Natural killer cell treated with Interleukin-12 subunit alpha and Interleukin-12 subunit beta and Interleukin-15 and Interleukin-18, amount 100 ng/mL, for 72 hours (primary cell): ENCODE results near the gene GPR171. TPM values are rescaled to one million over a fixed set of nuclear protein-coding genes. Genes with fewer than 3 reads are reported as not detected.

Experiments used
- ATAC-seq, 2 donors: fragments of 150-1000 bp; cut with Tn5 transposase in 1 of 2; sonication (Bioruptor Pico), chemical (Tn5 transposase) in 1 of 2; 2 replicates each; pipeline ENCODE4 v1.10.0; 2021
- DNase-seq: peaks from one replicate; pipeline ENCODE4 v3.0.0; 2022; ENCODE audit warnings: low spot score
- H3K27ac Mint-ChIP-seq, 2 donors: 1 replicate in 1 of 2; 2 replicates in 1 of 2; pipeline ENCODE4 v1.8.0; 2022; ENCODE audit warnings: mixed read lengths in 2 of 2, mild to moderate bottlenecking in 1 of 2, moderate library complexity in 1 of 2
- H3K27me3 Mint-ChIP-seq, 2 donors: 1 replicate in 1 of 2; 2 replicates in 1 of 2; pipeline ENCODE4 v1.8.0; 2022; ENCODE audit warnings: mixed read lengths in 2 of 2
- H3K36me3 Mint-ChIP-seq: one replicate; pipeline ENCODE4 v1.8.0; 2022; ENCODE audit warnings: mixed read lengths
- H3K4me1 Mint-ChIP-seq, 2 donors: 1 replicate in 1 of 2; 2 replicates in 1 of 2; pipeline ENCODE4 v1.8.0; 2022; ENCODE audit warnings: low read depth in 2 of 2, mixed read lengths in 2 of 2, mild to moderate bottlenecking in 1 of 2
- H3K4me3 Mint-ChIP-seq: one replicate; pipeline ENCODE4 v1.8.0; 2022; ENCODE audit warnings: mixed read lengths
- H3K9me3 Mint-ChIP-seq: 2 replicates; pipeline ENCODE4 v1.8.0; 2022; ENCODE audit warnings: mixed read lengths
- total RNA-seq, 2 donors: library from RNA; stranded (reverse); gene quantifications; one replicate each; pipeline ENCODE4 v1.2.3, GENCODE V29; 2022

GPR171 gene
- total RNA-seq, 2 donors from 2014 or later: 21.3 to 66.1 TPM

- Mint-ChIP-seq H3K9me3 (peaks cover 7% of the 10 kb centered on the region), H3K4me3 (peak overlapping the region; percentile 71), H3K4me1 (peaks cover 52 to 71% of the 10 kb centered on the region in 2 donors), H3K27ac (peak overlapping the region; percentile 79 to 88), H3K36me3 (peaks cover 10% of the 10 kb centered on the region), H3K27me3 (peaks cover 0 to 3% of the 10 kb centered on the region in 2 donors)
- ATAC-seq (peak; percentile 51 to 55), DNase-seq (no peak)
Observed at GRCh38 chr3:151226088-151226563, 23.1 kb upstream of the GPR171 start.

- peaks cover 12% of the 10 kb centered on the region for H3K9me3 Mint-ChIP-seq
- peak overlapping the region; percentile 79 to 88 for H3K27ac Mint-ChIP-seq
- H3K36me3 Mint-ChIP-seq: peaks cover 18% of the 10 kb centered on the region
- peaks cover 44 to 63% of the 10 kb centered on the region in 2 donors for H3K4me1 Mint-ChIP-seq
- no peak for DNase-seq
- peak overlapping the region; percentile 71 for H3K4me3 Mint-ChIP-seq
- ATAC-seq: peak in 1 of 2 donors; percentile 41
- no peaks in the 10 kb centered on the region for H3K27me3 Mint-ChIP-seq
Observed at GRCh38 chr3:151225040-151225975, 22.3 kb upstream of the GPR171 start.

- H3K4me1 Mint-ChIP-seq: peaks cover 42 to 61% of the 10 kb centered on the region in 2 donors
- H3K27me3 Mint-ChIP-seq: no peaks in the 10 kb centered on the region
- H3K36me3 Mint-ChIP-seq: peaks cover 18% of the 10 kb centered on the region
- no peak for DNase-seq
- ATAC-seq: peak in 1 of 2 donors; percentile 35
- peaks cover 12% of the 10 kb centered on the region for H3K9me3 Mint-ChIP-seq
- peak overlapping the region; percentile 79 to 88 for H3K27ac Mint-ChIP-seq
- H3K4me3 Mint-ChIP-seq: peak overlapping the region; percentile 71
Observed at GRCh38 chr3:151224268-151224866, 21.4 kb upstream of the GPR171 start.

DNA sequence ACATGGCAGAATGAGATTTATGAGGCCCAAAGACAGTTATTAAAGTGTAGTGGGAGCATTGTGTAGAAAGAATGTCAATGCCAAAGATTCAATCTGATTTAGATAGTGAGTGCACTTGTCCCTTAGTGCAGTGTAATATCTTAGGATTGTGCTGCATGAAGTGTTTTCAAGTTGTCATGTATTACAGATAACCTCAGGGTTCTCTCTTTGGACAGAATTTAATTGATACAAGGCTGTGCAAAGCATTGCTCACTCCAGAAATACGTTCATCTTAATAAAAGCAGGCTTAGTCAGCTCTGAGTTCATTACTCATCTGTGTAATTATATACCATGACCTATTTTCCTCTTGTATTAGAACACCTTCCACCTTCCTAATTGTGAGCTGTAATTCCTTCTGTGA is 16.0 kb upstream of the GPR171 start:
- ATAC-seq: peak in 1 of 2 donors; percentile 20
- peaks cover 12% of the 10 kb centered on the region for H3K9me3 Mint-ChIP-seq
- H3K4me3 Mint-ChIP-seq: no peak overlapping the region
- no peak overlapping the region for H3K27ac Mint-ChIP-seq
- peaks cover 3 to 25% of the 10 kb centered on the region in 2 donors for H3K4me1 Mint-ChIP-seq
- DNase-seq: no peak
- H3K27me3 Mint-ChIP-seq: no peaks in the 10 kb centered on the region
- peaks cover 18% of the 10 kb centered on the region for H3K36me3 Mint-ChIP-seq

DNA sequence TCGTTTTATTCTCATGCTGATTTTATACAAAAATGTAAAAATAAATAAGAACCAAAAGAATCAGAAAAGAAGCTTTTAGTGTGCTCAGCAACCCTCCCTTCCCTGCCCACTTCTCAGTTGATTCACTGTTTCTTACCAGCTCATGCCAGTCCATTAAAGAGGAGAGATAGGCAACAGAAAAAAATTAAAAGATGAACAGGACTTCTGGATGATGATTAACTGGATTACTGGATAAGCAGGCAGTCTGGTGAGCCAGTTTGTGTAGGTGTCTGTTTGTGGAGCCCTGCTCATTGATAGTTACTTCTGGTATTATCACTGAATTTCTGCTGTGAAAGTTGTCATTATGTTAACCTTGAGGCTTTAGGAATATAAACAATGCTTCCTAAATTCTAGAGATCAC is 15.1 kb upstream of the GPR171 start:
- ATAC-seq: no peak
- Mint-ChIP-seq H3K27me3 (no peaks in the 10 kb centered on the region), H3K36me3 (peaks cover 18% of the 10 kb centered on the region), H3K4me1 (peaks cover 0 to 19% of the 10 kb centered on the region in 2 donors), H3K27ac (no peak overlapping the region), H3K9me3 (peaks cover 12% of the 10 kb centered on the region), H3K4me3 (no peak overlapping the region)
- no peak for DNase-seq

DNA sequence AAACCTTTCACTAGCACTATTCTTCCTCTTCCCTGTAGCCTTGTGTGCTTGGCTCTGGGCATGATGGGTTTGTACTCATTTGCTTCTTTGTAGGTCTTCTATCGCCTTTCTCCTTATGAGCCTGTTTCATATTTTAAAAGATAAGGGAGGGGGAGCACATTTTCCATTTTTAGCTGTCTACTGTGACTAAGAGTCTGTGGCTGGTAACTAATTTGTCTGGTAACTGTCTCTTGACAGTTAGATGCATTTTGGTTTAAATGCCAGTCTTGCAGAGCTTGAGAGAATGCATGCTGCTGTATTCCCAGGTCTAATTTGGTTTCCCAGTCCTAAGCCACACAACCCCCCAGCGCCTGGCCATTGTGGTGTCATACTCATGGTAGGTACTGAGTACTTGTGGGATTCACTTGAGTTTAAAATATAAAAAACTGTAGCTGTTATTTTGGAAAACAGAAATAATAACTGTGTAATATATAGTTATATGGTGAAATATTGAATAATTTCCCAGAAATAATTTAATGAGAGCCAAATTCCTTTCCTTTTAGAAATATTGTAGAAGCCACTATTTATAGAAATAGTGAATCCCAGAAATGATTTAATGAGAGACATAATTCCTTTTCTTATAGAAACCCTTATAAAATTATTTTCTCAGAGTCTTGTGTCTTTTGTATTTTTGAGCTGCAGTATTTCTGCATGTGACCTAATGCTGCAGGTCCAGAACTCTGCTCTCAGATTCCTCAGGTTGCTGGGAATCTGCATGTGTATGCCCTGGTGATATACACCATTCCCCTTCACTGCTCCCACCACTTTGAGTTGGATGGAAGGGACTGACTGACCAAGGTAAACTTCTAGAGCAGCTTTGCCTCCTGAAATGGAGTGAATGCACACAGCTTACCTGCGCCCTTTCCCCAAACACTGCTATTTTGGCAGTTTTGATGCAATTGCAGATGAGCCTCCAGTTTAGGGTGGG is 13.9 kb upstream of the GPR171 start:
- Mint-ChIP-seq H3K4me3 (no peak overlapping the region), H3K27me3 (no peaks in the 10 kb centered on the region), H3K9me3 (peaks cover 5% of the 10 kb centered on the region), H3K27ac (no peak overlapping the region), H3K4me1 (peaks cover 0 to 14% of the 10 kb centered on the region in 2 donors), H3K36me3 (peaks cover 9% of the 10 kb centered on the region)
- ATAC-seq (no peak), DNase-seq (no peak)

GRCh38 chr3:151214459-151214858 is 11.4 kb upstream of the GPR171 start:
- Mint-ChIP-seq H3K9me3 (no peaks in the 10 kb centered on the region), H3K4me3 (no peak overlapping the region), H3K4me1 (peaks cover 16 to 31% of the 10 kb centered on the region in 2 donors), H3K27me3 (no peaks in the 10 kb centered on the region), H3K36me3 (no peaks in the 10 kb centered on the region), H3K27ac (no peak overlapping the region)
- DNase-seq: no peak
- no peak for ATAC-seq

GRCh38 chr3:151213881-151214280 is 10.9 kb upstream of the GPR171 start:
- DNase-seq (no peak), ATAC-seq (no peak)
- no peak overlapping the region for H3K27ac Mint-ChIP-seq
- no peaks in the 10 kb centered on the region for H3K9me3 Mint-ChIP-seq
- H3K36me3 Mint-ChIP-seq: no peaks in the 10 kb centered on the region
- no peak overlapping the region for H3K4me3 Mint-ChIP-seq
- peaks cover 22 to 31% of the 10 kb centered on the region in 2 donors for H3K4me1 Mint-ChIP-seq
- H3K27me3 Mint-ChIP-seq: no peaks in the 10 kb centered on the region

DNA sequence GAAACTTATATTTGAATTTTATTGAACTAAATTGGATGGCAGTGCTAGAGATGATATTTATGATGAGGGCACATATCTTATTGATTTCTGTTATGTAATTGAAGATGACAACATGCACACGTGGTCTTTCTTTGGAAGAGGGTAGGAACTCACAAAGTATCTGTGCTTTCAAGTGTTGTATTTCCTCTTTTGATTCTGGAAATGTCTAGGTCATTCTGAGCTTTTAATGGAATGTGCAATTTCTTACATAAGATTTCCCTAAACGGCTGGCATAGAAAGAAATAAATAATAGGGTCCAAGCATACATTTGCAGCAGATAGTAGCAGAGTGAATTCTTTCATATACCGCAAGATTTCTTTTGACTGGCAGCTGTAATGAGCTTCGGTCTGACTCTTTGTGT is 10.1 kb upstream of the GPR171 start:
- Mint-ChIP-seq H3K27me3 (no peaks in the 10 kb centered on the region), H3K4me3 (no peak overlapping the region), H3K27ac (no peak overlapping the region), H3K4me1 (peaks cover 25 to 33% of the 10 kb centered on the region in 2 donors), H3K9me3 (no peaks in the 10 kb centered on the region), H3K36me3 (no peaks in the 10 kb centered on the region)
- ATAC-seq: no peak
- no peak for DNase-seq

- H3K4me3 Mint-ChIP-seq: peak overlapping the region; percentile 76
- H3K27ac Mint-ChIP-seq: peak overlapping the region; percentile 69 to 96
- H3K4me1 Mint-ChIP-seq: peaks cover 37 to 45% of the 10 kb centered on the region in 2 donors
- no peaks in the 10 kb centered on the region for H3K36me3 Mint-ChIP-seq
- no peak for DNase-seq
- H3K9me3 Mint-ChIP-seq: no peaks in the 10 kb centered on the region
- no peaks in the 10 kb centered on the region for H3K27me3 Mint-ChIP-seq
- peak; percentile 52 to 68 for ATAC-seq
Observed at GRCh38 chr3:151210676-151211381, 7.8 kb upstream of the GPR171 start.

DNA sequence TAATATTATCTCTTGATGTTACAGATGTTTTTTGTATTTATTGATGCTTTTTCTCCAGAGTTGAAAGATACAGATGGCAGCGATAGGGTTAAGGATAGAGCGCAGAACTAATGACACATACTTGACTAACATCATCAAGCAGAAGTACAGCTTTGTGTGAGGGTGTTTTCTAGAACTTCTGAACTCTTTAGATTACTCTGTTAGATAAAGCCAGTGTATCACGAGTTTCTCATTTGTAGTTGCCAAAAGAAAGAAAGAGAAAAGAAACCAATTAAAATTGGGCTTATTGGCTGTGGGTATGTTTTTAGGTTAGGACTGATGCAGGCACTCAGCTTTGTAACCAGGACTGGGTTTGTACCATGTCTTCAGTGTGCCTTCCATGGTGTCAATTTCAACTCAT is 6.6 kb upstream of the GPR171 start:
- peaks cover 43 to 57% of the 10 kb centered on the region in 2 donors for H3K4me1 Mint-ChIP-seq
- H3K4me3 Mint-ChIP-seq: peak overlapping the region; percentile 63
- H3K27ac Mint-ChIP-seq: peak overlapping the region; percentile 78 to 96
- no peaks in the 10 kb centered on the region for H3K9me3 Mint-ChIP-seq
- ATAC-seq (peak in 1 of 2 donors; percentile 68), DNase-seq (no peak)
- no peaks in the 10 kb centered on the region for H3K36me3 Mint-ChIP-seq
- no peaks in the 10 kb centered on the region for H3K27me3 Mint-ChIP-seq

GRCh38 chr3:151206201-151206600 is 3.2 kb upstream of the GPR171 start:
- peak in 1 of 2 donors; percentile 41 for ATAC-seq
- Mint-ChIP-seq H3K9me3 (no peaks in the 10 kb centered on the region), H3K4me1 (peaks cover 60 to 74% of the 10 kb centered on the region in 2 donors), H3K27ac (peak overlapping the region; percentile 96), H3K27me3 (no peaks in the 10 kb centered on the region), H3K4me3 (peak overlapping the region; percentile 79), H3K36me3 (peaks cover 10% of the 10 kb centered on the region)
- no peak for DNase-seq
